K562 (cell line): ENCODE results near the gene CUL9. TPM values are rescaled to one million over a fixed set of nuclear protein-coding genes. Genes with fewer than 3 reads are reported as not detected.

Source experiments
- ATAC-seq: fragments of 200-7000 bp; cut with Tn5 transposase; 3 replicates; pipeline ENCODE4 v1.9.1; 2020; ENCODE audit warnings: moderate library complexity
- BruUV-seq: library from RNA; stranded (reverse); fragments of 400-500 nt; replicated peaks from 2 replicates; lab custom pipeline; 2021; lab: Mats Ljungman, UMichigan
- CTCF ChIA-PET: fragments of 300-600 bp; formaldehyde crosslinking; extraction: SDS; loops from one replicate; lab custom pipeline; 2021; ENCODE audit warnings: low intra/inter-chr PET ratio; lab: Yijun Ruan, JAX
- POLR2A ChIA-PET: fragments of 300-600, 350-650 bp; sonication (Branson Sonifier 250); formaldehyde crosslinking; extraction: SDS; loops from one replicate; lab custom pipeline; 2021; ENCODE audit warnings: antibody characterized with exemption, inconsistent platforms; lab: Yijun Ruan, JAX
- DNase-seq, 4 experiments: peaks; one replicate each; pipeline versions ENCODE4 v3.0.0 to v3.0.0-alpha.2; 2011 to 2018; ENCODE audit warnings: low spot score in 3 of 4, mixed read lengths in 3 of 4; ENCODE audit errors: extremely low read depth in 1 of 4
- FAIRE-seq: peaks from 2 replicates; lab custom pipeline; 2011; peaks lifted over from hg19 to GRCh38; lab: Jason Lieb, UNC
- H2AFZ ChIP-seq: 2 replicates; pipeline ENCODE4 v1.6.0; 2011; ENCODE audit warnings: low read depth, low read length, control low read depth, inconsistent platforms
- H3K27ac ChIP-seq: fragments of 200-600 bp; 3 replicates; pipeline ENCODE4 v1.8.0; 2011; ENCODE audit warnings: low read depth, mild to moderate bottlenecking, control low read depth, inconsistent platforms, low read length, moderate library complexity, mixed read lengths; ENCODE audit errors: extremely low read depth
- H3K27me3 ChIP-seq, 2 experiments: fragments of 300-600 bp in 1 of 2; 2 replicates in 1 of 2; 3 replicates in 1 of 2; pipeline versions ENCODE4 v1.6.0 to v1.8.0; 2011; ENCODE audit warnings: inconsistent platforms in 2 of 2, low read length in 2 of 2, mild to moderate bottlenecking in 1 of 2, mixed read lengths in 1 of 2, moderate library complexity in 1 of 2; ENCODE audit not compliant: control insufficient read depth in 2 of 2, insufficient read depth in 2 of 2
- H3K36me3 ChIP-seq: fragments of 300-600 bp; 3 replicates; pipeline ENCODE4 v1.8.0; 2011; ENCODE audit warnings: mild to moderate bottlenecking, low read length, inconsistent platforms; ENCODE audit not compliant: control insufficient read depth, insufficient read depth
- H3K4me1 ChIP-seq, 2 experiments: fragments of 200-600 bp in 1 of 2; replicated peaks in 1 of 2; 2 replicates in 1 of 2; 3 replicates in 1 of 2; pipeline versions ENCODE4 v1.5.1 to v1.8.0; 2011; ENCODE audit warnings: inconsistent platforms in 2 of 2, low read length in 2 of 2, mild to moderate bottlenecking in 1 of 2, mixed read lengths in 1 of 2, moderate library complexity in 1 of 2; ENCODE audit not compliant: control insufficient read depth in 2 of 2, insufficient read depth in 2 of 2
- H3K4me2 ChIP-seq: 2 replicates; pipeline ENCODE4 v1.6.1; 2011; ENCODE audit warnings: low read length, control low read depth, inconsistent platforms, mixed read lengths; ENCODE audit not compliant: insufficient read depth
- H3K4me3 ChIP-seq: fragments of 200-600 bp; sonication (generic), shearing (Covaris generic); 2 replicates; pipeline ENCODE4 v1.5.1; 2016; ENCODE audit warnings: control low read depth, inconsistent platforms
- H3K79me2 ChIP-seq: fragments of 200-600 bp; 3 replicates; pipeline ENCODE4 v1.8.0; 2011; ENCODE audit warnings: low read length, inconsistent platforms; ENCODE audit not compliant: control insufficient read depth, insufficient read depth
- H3K9ac ChIP-seq, 2 experiments: 2 replicates each; pipeline versions ENCODE4 v1.6.0 to v1.6.1; 2011; ENCODE audit warnings: low read depth in 2 of 2, low read length in 2 of 2, control low read depth in 1 of 2, inconsistent platforms in 1 of 2, mild to moderate bottlenecking in 1 of 2, mixed read lengths in 1 of 2; ENCODE audit not compliant: insufficient read depth in 1 of 2
- H3K9me1 ChIP-seq: one replicate; pipeline ENCODE4 v1.6.0; 2011; ENCODE audit warnings: inconsistent platforms, mild to moderate bottlenecking, low read length, moderate library complexity; ENCODE audit not compliant: control insufficient read depth, insufficient read depth
- H3K9me3 ChIP-seq: replicated peaks from 2 replicates; pipeline ENCODE4 v1.5.1; 2011; ENCODE audit warnings: low read depth, low read length, inconsistent platforms; ENCODE audit not compliant: control insufficient read depth, insufficient read depth
- H4K20me1 ChIP-seq: replicated peaks from 2 replicates; pipeline ENCODE4 v1.6.1; 2011; ENCODE audit warnings: low read length, inconsistent platforms, mixed read lengths; ENCODE audit not compliant: control insufficient read depth, insufficient read depth
- CTCF ChIP-seq, 3 experiments: IDR thresholded peaks in 2 of 3; conservative IDR thresholded peaks in 1 of 3; 2 replicates each; pipeline ENCODE4 v1.5.1; 2011 to 2012; ENCODE audit warnings: low read length in 3 of 3, mild to moderate bottlenecking in 3 of 3, control low read depth in 2 of 3, improper control_type of control experiment in 1 of 3, inconsistent platforms in 1 of 3, low read depth in 1 of 3, mixed read lengths in 1 of 3, moderate library complexity in 1 of 3; ENCODE audit not compliant: insufficient read depth in 2 of 3
- KDM1A ChIP-seq, 2 experiments: fragments of 450-650 bp; IDR thresholded peaks; 2 replicates each; pipeline ENCODE4 v1.6.1; 2016; ENCODE audit warnings: mild to moderate bottlenecking in 2 of 2
- POLR2A ChIP-seq: fragments of 450-650 bp; conservative IDR thresholded peaks from 2 replicates; pipeline ENCODE4 v1.6.1; 2016
- RAD21 ChIP-seq, 2 experiments: fragments of 250-450 bp in 1 of 2; fragments of 450-650 bp in 1 of 2; sonication (Bioruptor Pico) in 1 of 2; formaldehyde crosslinking in 1 of 2; IDR thresholded peaks in 1 of 2; conservative IDR thresholded peaks in 1 of 2; 2 replicates each; pipeline versions ENCODE4 v1.4.0 to v1.8.0; 2020 to 2022; ENCODE audit warnings: mild to moderate bottlenecking in 2 of 2, moderate library complexity in 1 of 2
- TFE3 ChIP-seq: fragments of 450-650 bp; formaldehyde crosslinking; IDR thresholded peaks from 2 replicates; pipeline ENCODE4 v1.4.0; 2020; ENCODE audit warnings: mild to moderate bottlenecking, mixed read lengths
- ZNF175 ChIP-seq: fragments of 200-800 bp; sonication (Bioruptor generic); IDR thresholded peaks from 2 replicates; pipeline ENCODE4 v1.6.1; 2016; ENCODE audit warnings: low read depth, mild to moderate bottlenecking, missing genetic modification characterization, missing compliant biosample characterization
- WGBS: fragments of 100-300 bp; shearing (Covaris generic); methylation state at CpG from one replicate; pipeline ENCODE4 v1.1.6; 2016; ENCODE audit warnings: low coverage, mixed read lengths; ENCODE audit not compliant: insufficient coverage; ENCODE audit errors: missing lambda C conversion rate; 5-methylcytosine and 5-hydroxymethylcytosine counted together
- in situ Hi-C: fragments of 300-500 bp; cut with MboI; formaldehyde crosslinking; loops from 4 replicates; pipeline ENCODE4 v1.15.0; 2018; ENCODE audit warnings: inconsistent platforms, mixed read lengths
- intact Hi-C: fragments of 100-400 bp; cut with micrococcal nuclease; formaldehyde crosslinking; loops from 2 replicates; pipeline ENCODE4 v1.14.2; 2022
- polyA plus RNA-seq, 8 experiments: library from polyadenylated mRNA; depleted of rRNA in 4 of 8; stranded (reverse) in 5 of 8; unstranded in 3 of 8; fragments of >200 nt; fragmentation: Nextera tagmentation in 2 of 8; fragmentation: Illumina TruSeq in 1 of 8; extraction: Ambion mirVana in 2 of 8; extraction: Trizol in 1 of 8; gene quantifications; 2 replicates each; pipeline versions ENCODE4 v1.2.1 to v1.2.3, GENCODE V29; 2011 to 2014; ENCODE audit warnings: inconsistent platforms in 1 of 8, missing spikeins in 1 of 8
- total RNA-seq, 7 experiments: library from RNA; depleted of rRNA in 6 of 7; stranded (reverse); fragments of >200 nt in 6 of 7; fragmentation: Illumina TruSeq in 2 of 7; extraction: Trizol in 2 of 7; gene quantifications; 2 replicates each; pipeline versions ENCODE4 v1.2.1 to v1.2.3, GENCODE V29; 2011 to 2021; ENCODE audit warnings: low replicate concordance in 1 of 7

The CUL9 gene
- total and polyA plus RNA-seq, 9 of the 15 experiments (the other 6 are each of a cell fraction or from before 2014, with no cell fraction given), result 0.50 to 20.7 (median 6.6) TPM

- BruUV-seq, result no TSS peak
- no peaks in the 10 kb centered on the region for H4K20me1 ChIP-seq
- CTCF ChIA-PET, result no interaction called here
- peak; percentile 62 for FAIRE-seq
- H3K27me3 ChIP-seq, result no peaks in the 10 kb centered on the region
- H3K9ac ChIP-seq, result no peak overlapping the region
- H3K4me3 ChIP-seq, result no peak overlapping the region
- H3K4me1 ChIP-seq, result peaks cover 0 to 8% of the 10 kb centered on the region in 2 experiments; a peak in 2 of 5 replicates
- no peak overlapping the region for H2AFZ ChIP-seq
- WGBS, result 6% methylated on average over 1 of the region's 1 CpG
- H3K79me2 ChIP-seq, result no peaks in the 10 kb centered on the region
- ATAC-seq, result peak; percentile 33; the same call in 1 of the 3 replicates
- in situ Hi-C loops, result no loop called here
- TF ChIP-seq ZNF175 (CRISPR knock-in tag) (no peak), POLR2A (no peak), RAD21 (CRISPR knock-in tag; conservative IDR thresholded peaks at IDR 0.05 in 1 of 2, IDR thresholded peaks at IDR 0.05 in 1 of 2) (peak in 1 of 2 experiments; percentile 42; a peak in 2 of 4 replicates), KDM1A (IDR thresholded peaks at IDR 0.05) (0 out of 4 replicates have a peak, but pooled peaks of 1 of the 2 experiments have one; percentile 29), CTCF (IDR thresholded peaks at IDR 0.05 in 2 of 3, conservative IDR thresholded peaks at IDR 0.05 in 1 of 3; ENCODE audit: insufficient read depth in 2 of 3, low read depth in 1 of 3, low read length in 3 of 3) (peak in 2 of 3 experiments; percentile 23 to 29; a peak in 3 of 6 replicates), TFE3 (CRISPR knock-in tag) (no peak)
- TF ChIP-seq, all 486 proteins: peak for 3
- no peak overlapping the region for H3K4me2 ChIP-seq
- intact Hi-C loops, result no loop called here
- DNase-seq, result no peak
- no peaks in the 10 kb centered on the region for H3K9me3 ChIP-seq
- H3K36me3 ChIP-seq, result no peaks in the 10 kb centered on the region
- no peaks in the 10 kb centered on the region for H3K9me1 ChIP-seq
- H3K27ac ChIP-seq, result no peak overlapping the region
- POLR2A ChIA-PET, result interaction anchor here (1.1 to 10.7 kb wide), 4 partner anchors 10 to 31 kb away, joined by 3 to 118 read pairs (median 9); partner anchors contain the start of genes CUL9 and DNPH1
Observed at GRCh38 chr6:43211955-43212354, 30.0 kb downstream of the CUL9 start.
